Ishikawa (cell line): ENCODE measurements around the gene EGFLAM.

Experiments
- CREB1 ChIP-seq: IDR thresholded peaks from 2 replicates; pipeline ENCODE4 v1.6.1; 2012; ENCODE audit warnings: low read depth
- EGR1 ChIP-seq: IDR thresholded peaks from 2 replicates; pipeline ENCODE4 v1.6.1; 2012
- EP300 ChIP-seq: IDR thresholded peaks from 2 replicates; pipeline ENCODE4 v1.6.1; 2012; ENCODE audit warnings: borderline replicate concordance
- MAX ChIP-seq: IDR thresholded peaks from 2 replicates; pipeline ENCODE4 v1.6.1; 2012
- ZBTB7A ChIP-seq: IDR thresholded peaks from 2 replicates; pipeline ENCODE4 v1.6.1; 2012; ENCODE audit warnings: low read depth
- TF ChIP-seq, protein P1 (sequence below): IDR thresholded peaks from 2 replicates; pipeline ENCODE4 v1.6.1; 2012
- TF ChIP-seq, protein P2 (sequence below): IDR thresholded peaks from 2 replicates; pipeline ENCODE4 v1.6.1; 2012; ENCODE audit warnings: low read depth, mild to moderate bottlenecking

- TF ChIP-seq, protein P1, sequence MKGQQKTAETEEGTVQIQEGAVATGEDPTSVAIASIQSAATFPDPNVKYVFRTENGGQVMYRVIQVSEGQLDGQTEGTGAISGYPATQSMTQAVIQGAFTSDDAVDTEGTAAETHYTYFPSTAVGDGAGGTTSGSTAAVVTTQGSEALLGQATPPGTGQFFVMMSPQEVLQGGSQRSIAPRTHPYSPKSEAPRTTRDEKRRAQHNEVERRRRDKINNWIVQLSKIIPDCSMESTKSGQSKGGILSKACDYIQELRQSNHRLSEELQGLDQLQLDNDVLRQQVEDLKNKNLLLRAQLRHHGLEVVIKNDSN = no peak
- TF ChIP-seq EGR1 (no peak), MAX (no peak), EP300 (no peak), CREB1 (no peak), ZBTB7A (no peak)
- TF ChIP-seq, protein P2, sequence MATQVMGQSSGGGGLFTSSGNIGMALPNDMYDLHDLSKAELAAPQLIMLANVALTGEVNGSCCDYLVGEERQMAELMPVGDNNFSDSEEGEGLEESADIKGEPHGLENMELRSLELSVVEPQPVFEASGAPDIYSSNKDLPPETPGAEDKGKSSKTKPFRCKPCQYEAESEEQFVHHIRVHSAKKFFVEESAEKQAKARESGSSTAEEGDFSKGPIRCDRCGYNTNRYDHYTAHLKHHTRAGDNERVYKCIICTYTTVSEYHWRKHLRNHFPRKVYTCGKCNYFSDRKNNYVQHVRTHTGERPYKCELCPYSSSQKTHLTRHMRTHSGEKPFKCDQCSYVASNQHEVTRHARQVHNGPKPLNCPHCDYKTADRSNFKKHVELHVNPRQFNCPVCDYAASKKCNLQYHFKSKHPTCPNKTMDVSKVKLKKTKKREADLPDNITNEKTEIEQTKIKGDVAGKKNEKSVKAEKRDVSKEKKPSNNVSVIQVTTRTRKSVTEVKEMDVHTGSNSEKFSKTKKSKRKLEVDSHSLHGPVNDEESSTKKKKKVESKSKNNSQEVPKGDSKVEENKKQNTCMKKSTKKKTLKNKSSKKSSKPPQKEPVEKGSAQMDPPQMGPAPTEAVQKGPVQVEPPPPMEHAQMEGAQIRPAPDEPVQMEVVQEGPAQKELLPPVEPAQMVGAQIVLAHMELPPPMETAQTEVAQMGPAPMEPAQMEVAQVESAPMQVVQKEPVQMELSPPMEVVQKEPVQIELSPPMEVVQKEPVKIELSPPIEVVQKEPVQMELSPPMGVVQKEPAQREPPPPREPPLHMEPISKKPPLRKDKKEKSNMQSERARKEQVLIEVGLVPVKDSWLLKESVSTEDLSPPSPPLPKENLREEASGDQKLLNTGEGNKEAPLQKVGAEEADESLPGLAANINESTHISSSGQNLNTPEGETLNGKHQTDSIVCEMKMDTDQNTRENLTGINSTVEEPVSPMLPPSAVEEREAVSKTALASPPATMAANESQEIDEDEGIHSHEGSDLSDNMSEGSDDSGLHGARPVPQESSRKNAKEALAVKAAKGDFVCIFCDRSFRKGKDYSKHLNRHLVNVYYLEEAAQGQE = no peak
These were observed 205.5 kb downstream of the EGFLAM start for GRCh38 chr5:38463634-38464521.
